GM23248 (cell line): ENCODE data around the gene TRPV4. TPM values are rescaled to one million over a fixed set of nuclear protein-coding genes. Genes with fewer than 3 reads are reported as not detected.

ENCODE experiments used
- DNase-seq: peaks from one replicate; pipeline ENCODE4 v3.0.0-alpha.2; 2015
- H2AFZ ChIP-seq: fragments of 200-600 bp; sonication (generic); 2 replicates; pipeline ENCODE4 v1.6.1; 2016; ENCODE audit warnings: antibody characterized with exemption
- H3F3A ChIP-seq: fragments of 200-600 bp; sonication (generic); 2 replicates; pipeline ENCODE4 v1.6.1; 2016; ENCODE audit warnings: mild to moderate bottlenecking, antibody characterized with exemption, mixed run types; ENCODE audit not compliant: insufficient read depth
- H3K27ac ChIP-seq: fragments of 200-600 bp; sonication (generic); 2 replicates; pipeline ENCODE4 v1.5.1; 2016; ENCODE audit warnings: mild to moderate bottlenecking
- H3K27me3 ChIP-seq: fragments of 200-600 bp; sonication (generic); replicated peaks from 2 replicates; pipeline ENCODE4 v1.6.1; 2016; ENCODE audit warnings: mild to moderate bottlenecking; ENCODE audit not compliant: insufficient read depth
- H3K36me3 ChIP-seq: fragments of 200-600 bp; sonication (generic); 2 replicates; pipeline ENCODE4 v1.6.1; 2016; ENCODE audit warnings: low read depth, mild to moderate bottlenecking
- H3K4me1 ChIP-seq: fragments of 200-600 bp; sonication (generic); 2 replicates; pipeline ENCODE4 v1.6.1; 2016; ENCODE audit warnings: mild to moderate bottlenecking; ENCODE audit not compliant: insufficient read depth
- H3K4me2 ChIP-seq: fragments of 200-600 bp; sonication (generic); one replicate; pipeline ENCODE4 v1.6.1; 2016; ENCODE audit warnings: mild to moderate bottlenecking; ENCODE audit not compliant: unreplicated experiment
- H3K4me3 ChIP-seq: fragments of 200-600 bp; sonication (generic); 2 replicates; pipeline ENCODE4 v1.5.1; 2016; ENCODE audit warnings: mild to moderate bottlenecking
- H3K79me2 ChIP-seq: fragments of 200-600 bp; sonication (generic); 2 replicates; pipeline ENCODE4 v1.6.1; 2016; ENCODE audit warnings: mild to moderate bottlenecking; ENCODE audit not compliant: insufficient read depth
- H3K9ac ChIP-seq: fragments of 200-600 bp; sonication (generic); 2 replicates; pipeline ENCODE4 v1.6.1; 2016; ENCODE audit warnings: mild to moderate bottlenecking
- H3K9me2 ChIP-seq: fragments of 200-600 bp; sonication (generic); 2 replicates; pipeline ENCODE4 v1.6.1; 2016; ENCODE audit warnings: mixed run types, mild to moderate bottlenecking, moderate library complexity; ENCODE audit not compliant: insufficient read depth
- H3K9me3 ChIP-seq: fragments of 200-600 bp; sonication (generic); one replicate; pipeline ENCODE4 v1.6.1; 2017; ENCODE audit warnings: low read depth
- H4K20me1 ChIP-seq: fragments of 200-600 bp; sonication (generic); 2 replicates; pipeline ENCODE4 v1.6.0; 2016; ENCODE audit not compliant: insufficient read depth
- EZH2 ChIP-seq: fragments of 200-600 bp; sonication (generic); IDR thresholded peaks from 2 replicates; pipeline ENCODE4 v1.6.1; 2018; ENCODE audit warnings: antibody characterized with exemption, mild to moderate bottlenecking; ENCODE audit not compliant: insufficient read depth, poor library complexity, severe bottlenecking
- EZH2phosphoT487 ChIP-seq: fragments of 200-600 bp; sonication (generic); IDR thresholded peaks from 2 replicates; pipeline ENCODE4 v1.6.1; 2018; ENCODE audit warnings: antibody characterized with exemption, moderate library complexity, mild to moderate bottlenecking, low read depth; ENCODE audit not compliant: insufficient read depth
- WGBS, 2 experiments: methylation state at CpG; one replicate each; pipeline ENCODE4 v1.1.6; 2015 to 2017; ENCODE audit warnings: low lambda C conversion rate in 2 of 2, low coverage in 1 of 2; ENCODE audit errors: missing lambda C conversion rate in 2 of 2; 5-methylcytosine and 5-hydroxymethylcytosine counted together
- in situ Hi-C: fragments of 300-500 bp; cut with MboI; formaldehyde crosslinking; loops from 2 replicates; pipeline ENCODE4 v1.15.0; 2020
- polyA plus RNA-seq: library from polyadenylated mRNA; unstranded; fragments of >200 nt; fragmentation: Nextera tagmentation; extraction: Ambion mirVana; gene quantifications from 2 replicates; pipeline ENCODE4 v1.2.1, GENCODE V29; 2016
- total RNA-seq: library from RNA; depleted of rRNA; stranded (reverse); fragments of >200 nt; shearing (Covaris generic); gene quantifications from 2 replicates; pipeline ENCODE4 v1.2.3, GENCODE V29; 2014

Gene TRPV4
- total and polyA plus RNA-seq, 2 experiments from 2014 or later = 0.65 to 2.6 TPM

GRCh38 chr12:109786799-109787198 is 46.4 kb downstream of the TRPV4 start:
- Histone ChIP-seq H2AFZ (no peak overlapping the region), H4K20me1 (no peaks in the 10 kb centered on the region), H3K4me3 (no peak overlapping the region), H3K36me3 (no peaks in the 10 kb centered on the region), H3K9me3 (no peaks in the 10 kb centered on the region), H3F3A (no peaks in the 10 kb centered on the region), H3K9me2 (no peaks in the 10 kb centered on the region), H3K4me2 (no peak overlapping the region), H3K9ac (no peak overlapping the region), H3K4me1 (no peaks in the 10 kb centered on the region), H3K79me2 (no peaks in the 10 kb centered on the region), H3K27ac (no peak overlapping the region), H3K27me3 (no peaks in the 10 kb centered on the region)
- in situ Hi-C loops = no loop called here
- no peak for DNase-seq
- 86% methylated on average over 9 of the region's 9 CpGs for WGBS, 2 experiments
- no peak for TF ChIP-seq EZH2
- no peak for TF ChIP-seq EZH2phosphoT487

GRCh38 chr12:109785854-109786253 is 47.3 kb downstream of the TRPV4 start:
- DNase-seq = no peak
- Histone ChIP-seq H3K27me3 (no peaks in the 10 kb centered on the region), H3K27ac (no peak overlapping the region), H3K36me3 (no peaks in the 10 kb centered on the region), H3K79me2 (no peaks in the 10 kb centered on the region), H3K4me3 (no peak overlapping the region), H3K4me1 (no peaks in the 10 kb centered on the region), H4K20me1 (no peaks in the 10 kb centered on the region), H3K9ac (no peak overlapping the region), H3K9me3 (no peaks in the 10 kb centered on the region), H3K4me2 (no peak overlapping the region), H2AFZ (no peak overlapping the region), H3F3A (no peaks in the 10 kb centered on the region), H3K9me2 (no peaks in the 10 kb centered on the region)
- no peak for TF ChIP-seq EZH2phosphoT487
- no peak for TF ChIP-seq EZH2
- in situ Hi-C loops = no loop called here
- 78 to 89% methylated on average over 4 of the region's 4 CpGs for WGBS, 2 experiments

- WGBS, 2 experiments = 85 to 89% methylated on average over 8 of the region's 8 CpGs
- no peaks in the 10 kb centered on the region for H3K36me3 ChIP-seq
These were observed 49.3 kb downstream of the TRPV4 start for GRCh38 chr12:109783965-109784244.

GRCh38 chr12:109783135-109783964 is 49.8 kb downstream of the TRPV4 start:
- in situ Hi-C loops = no loop called here
- Histone ChIP-seq H3K9me2 (no peaks in the 10 kb centered on the region), H3K4me3 (no peak overlapping the region), H3K27me3 (no peaks in the 10 kb centered on the region), H3K27ac (no peak overlapping the region), H3K79me2 (no peaks in the 10 kb centered on the region), H3K4me2 (no peak overlapping the region), H3K9ac (no peak overlapping the region), H3F3A (no peaks in the 10 kb centered on the region), H3K9me3 (no peaks in the 10 kb centered on the region), H3K36me3 (no peaks in the 10 kb centered on the region), H3K4me1 (no peaks in the 10 kb centered on the region), H4K20me1 (no peaks in the 10 kb centered on the region), H2AFZ (no peak overlapping the region)
- TF ChIP-seq EZH2phosphoT487 (no peak), EZH2 (no peak)
- WGBS, 2 experiments = 80 to 81% methylated on average over 22 to 28 of the region's 28 CpGs
- no peak for DNase-seq

More at GRCh38 chr12:109783965-109784244, 49.3 kb downstream of the TRPV4 start:
- no peak for DNase-seq
- H3K79me2 ChIP-seq = no peaks in the 10 kb centered on the region
- no peaks in the 10 kb centered on the region for H3K9me3 ChIP-seq
- no peak overlapping the region for H3K9ac ChIP-seq
- no peaks in the 10 kb centered on the region for H3K27me3 ChIP-seq
- no peaks in the 10 kb centered on the region for H3F3A ChIP-seq
- H4K20me1 ChIP-seq = no peaks in the 10 kb centered on the region
- no peaks in the 10 kb centered on the region for H3K4me1 ChIP-seq
- H3K9me2 ChIP-seq = no peaks in the 10 kb centered on the region
- TF ChIP-seq EZH2phosphoT487 = no peak
- TF ChIP-seq EZH2 = no peak
- H3K4me2 ChIP-seq = no peak overlapping the region
- in situ Hi-C loops = no loop called here
- no peak overlapping the region for H3K27ac ChIP-seq
- H3K4me3 ChIP-seq = no peak overlapping the region
- H2AFZ ChIP-seq = no peak overlapping the region

GRCh38 chr12:109782326-109782703 is 50.9 kb downstream of the TRPV4 start:
- H3F3A ChIP-seq = no peaks in the 10 kb centered on the region
- H4K20me1 ChIP-seq = no peaks in the 10 kb centered on the region
- no peak for TF ChIP-seq EZH2phosphoT487
- H3K9ac ChIP-seq = no peak overlapping the region
- in situ Hi-C loops = no loop called here
- H3K4me3 ChIP-seq = no peak overlapping the region
- no peaks in the 10 kb centered on the region for H3K27me3 ChIP-seq
- H3K4me2 ChIP-seq = no peak overlapping the region
- H3K9me2 ChIP-seq = no peaks in the 10 kb centered on the region
- no peak for DNase-seq
- WGBS, 2 experiments = 69 to 81% methylated on average over 8 to 9 of the region's 9 CpGs
- no peaks in the 10 kb centered on the region for H3K36me3 ChIP-seq
- no peak overlapping the region for H2AFZ ChIP-seq
- H3K27ac ChIP-seq = no peak overlapping the region
- H3K79me2 ChIP-seq = no peaks in the 10 kb centered on the region
- no peaks in the 10 kb centered on the region for H3K4me1 ChIP-seq
- no peaks in the 10 kb centered on the region for H3K9me3 ChIP-seq
